HUES6 (cell line): ENCODE measurements around the gene TMX2.

Experiments
- H3K27ac ChIP-seq: 2 replicates; pipeline ENCODE4 v1.7.0; 2013; ENCODE audit warnings: low read depth, mild to moderate bottlenecking, low read length, inconsistent platforms
- H3K27me3 ChIP-seq: 2 replicates; pipeline ENCODE4 v1.6.1; 2013; ENCODE audit warnings: low read length; ENCODE audit not compliant: control insufficient read depth, insufficient read depth
- H3K36me3 ChIP-seq: 2 replicates; pipeline ENCODE4 v1.6.1; 2013; ENCODE audit warnings: low read length; ENCODE audit not compliant: control insufficient read depth, insufficient read depth
- H3K4me1 ChIP-seq: 2 replicates; pipeline ENCODE4 v1.6.1; 2013; ENCODE audit warnings: low read length; ENCODE audit not compliant: control insufficient read depth, insufficient read depth
- H3K4me3 ChIP-seq: 2 replicates; pipeline ENCODE4 v1.5.1; 2013; ENCODE audit warnings: low read depth, low read length
- H3K9ac ChIP-seq: one replicate; pipeline ENCODE4 v1.6.1; 2013; ENCODE audit warnings: mild to moderate bottlenecking, low read length
- H3K9me3 ChIP-seq: 2 replicates; pipeline ENCODE4 v1.6.1; 2013; ENCODE audit warnings: low read depth, low read length; ENCODE audit not compliant: control insufficient read depth, insufficient read depth

The TMX2 gene

GRCh38 chr11:57785072-57785471 is 72.7 kb downstream of the TMX2 start:
- Histone ChIP-seq H3K36me3 (no peaks in the 10 kb centered on the region), H3K9me3 (no peaks in the 10 kb centered on the region), H3K27me3 (no peaks in the 10 kb centered on the region), H3K9ac (no peak overlapping the region), H3K4me1 (peaks cover 54% of the 10 kb centered on the region), H3K27ac (no peak overlapping the region), H3K4me3 (no peak overlapping the region)

GRCh38 chr11:57786436-57786835 is 74.0 kb downstream of the TMX2 start:
- Histone ChIP-seq H3K27me3 (no peaks in the 10 kb centered on the region), H3K27ac (0 out of 2 replicates have a peak overlapping the region, but pooled peaks have one; percentile 28), H3K9me3 (no peaks in the 10 kb centered on the region), H3K36me3 (peaks cover 3% of the 10 kb centered on the region), H3K9ac (no peak overlapping the region), H3K4me1 (peaks cover 47% of the 10 kb centered on the region), H3K4me3 (no peak overlapping the region)

DNA sequence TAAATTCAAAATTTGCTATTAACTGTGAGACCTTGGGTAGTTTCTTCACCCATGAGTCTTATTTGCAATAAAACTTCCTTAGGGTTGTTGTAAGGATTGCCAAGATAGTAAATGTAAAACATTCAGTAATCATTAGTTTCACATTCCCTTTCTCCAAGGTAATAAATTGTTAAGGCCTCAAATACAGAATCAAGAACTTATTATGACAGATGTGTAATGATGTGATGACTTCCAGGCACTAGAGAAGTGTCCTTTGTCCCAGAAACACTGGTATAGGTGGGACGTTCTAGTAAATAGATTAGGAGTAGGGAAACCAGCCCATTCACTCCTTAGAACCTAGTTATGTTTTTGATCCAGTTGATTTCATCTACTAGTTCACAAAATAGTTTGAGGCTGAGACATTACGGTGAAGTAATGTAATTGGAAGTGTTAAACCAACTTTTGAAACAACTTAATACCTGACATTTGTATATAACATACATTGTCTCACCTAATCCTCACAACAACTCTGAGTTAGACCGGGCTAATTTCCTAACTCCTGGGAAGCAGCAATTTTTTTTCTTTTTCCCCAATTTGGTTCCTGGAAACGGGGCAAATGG is 74.7 kb downstream of the TMX2 start:
- Histone ChIP-seq H3K9ac (no peak overlapping the region), H3K4me3 (no peak overlapping the region), H3K27me3 (no peaks in the 10 kb centered on the region), H3K36me3 (peaks cover 10% of the 10 kb centered on the region), H3K27ac (peak overlapping the region; percentile 56), H3K9me3 (no peaks in the 10 kb centered on the region), H3K4me1 (peaks cover 47% of the 10 kb centered on the region)

- H3K4me3 ChIP-seq, result no peak overlapping the region
- H3K9me3 ChIP-seq, result no peaks in the 10 kb centered on the region
- peaks cover 17% of the 10 kb centered on the region for H3K36me3 ChIP-seq
- H3K27ac ChIP-seq, result peak overlapping the region; percentile 56
- H3K9ac ChIP-seq, result peak overlapping the region; percentile 35
- no peaks in the 10 kb centered on the region for H3K27me3 ChIP-seq
- H3K4me1 ChIP-seq, result peaks cover 42% of the 10 kb centered on the region
These were observed 75.7 kb downstream of the TMX2 start for GRCh38 chr11:57787920-57788702.

GRCh38 chr11:57788703-57789088 is 76.3 kb downstream of the TMX2 start:
- peaks cover 21% of the 10 kb centered on the region for H3K36me3 ChIP-seq
- H3K27me3 ChIP-seq, result no peaks in the 10 kb centered on the region
- H3K4me1 ChIP-seq, result peaks cover 42% of the 10 kb centered on the region
- H3K27ac ChIP-seq, result no peak overlapping the region; the same call in 1 of the 2 replicates
- no peak overlapping the region for H3K9ac ChIP-seq
- H3K9me3 ChIP-seq, result no peaks in the 10 kb centered on the region
- no peak overlapping the region for H3K4me3 ChIP-seq
